Testis (tissue), 3 donors: ENCODE measurements around the gene DNER. TPM values are rescaled to one million over a fixed set of nuclear protein-coding genes. Genes with fewer than 3 reads are reported as not detected.
A peak's percentile ranks its signal among the peaks of the same experiment; 100 is the strongest.

Experiments used
- DNase-seq: peaks from one replicate; pipeline ENCODE4 v3.0.0-alpha.2; 2019
- H3K27ac ChIP-seq, 2 donors: fragments of 200-600 bp; sonication (generic); one replicate each; pipeline ENCODE4 v1.5.1; 2019
- H3K27me3 ChIP-seq: fragments of 200-600 bp; sonication (generic); one replicate; pipeline ENCODE4 v1.5.1; 2019
- H3K36me3 ChIP-seq: fragments of 200-600 bp; sonication (generic); one replicate; pipeline ENCODE4 v1.5.1; 2017; ENCODE audit warnings: low read depth; ENCODE audit errors: missing control alignments
- H3K4me1 ChIP-seq: fragments of 200-600 bp; sonication (generic); one replicate; pipeline ENCODE4 v1.5.1; 2019
- H3K4me3 ChIP-seq, 2 donors: fragments of 200-600 bp; sonication (generic); one replicate each; pipeline ENCODE4 v1.5.1; 2017 to 2019
- H3K9me3 ChIP-seq: fragments of 200-600 bp; sonication (generic); one replicate; pipeline ENCODE4 v1.5.1; 2017
- CTCF ChIP-seq, 3 experiments: fragments of 450-650 bp in 2 of 3; fragments of 200-600 bp in 1 of 3; sonication (generic) in 1 of 3; IDR thresholded peaks; one replicate each; pipeline ENCODE4 v1.5.1; 2016 to 2019; ENCODE audit warnings: antibody characterized with exemption in 3 of 3, mild to moderate bottlenecking in 2 of 3, moderate library complexity in 1 of 3
- POLR2A ChIP-seq: fragments of 450-650 bp; IDR thresholded peaks from one replicate; pipeline ENCODE4 v1.6.1; 2017; ENCODE audit warnings: antibody characterized with exemption, mild to moderate bottlenecking, moderate library complexity
- WGBS, 2 donors: methylation state at CpG; one replicate each; pipeline ENCODE4 v1.1.5; 2018; 5-methylcytosine and 5-hydroxymethylcytosine counted together
- intact Hi-C: fragments of 100-400 bp; cut with DNase I; formaldehyde crosslinking; loops from one replicate; pipeline ENCODE4 v1.15.1; 2023; ENCODE audit warnings: low total_unique reads
- polyA plus RNA-seq: library from polyadenylated mRNA; stranded (reverse); fragments of 350-450 nt; fragmentation: Illumina TruSeq; extraction: RNeasy Lipid Tissue Mini Kit (QIAGEN cat#74804); gene quantifications from one replicate; pipeline ENCODE4 v1.2.3, GENCODE V29; 2014; ENCODE audit warnings: low read depth, low replicate concordance; ENCODE audit not compliant: insufficient read depth
- total RNA-seq, 2 donors: library from RNA; depleted of rRNA; stranded (reverse); fragments of >200 nt; gene quantifications; one replicate each; pipeline ENCODE4 v1.2.3, GENCODE V29; 2016

DNER gene
- total and polyA plus RNA-seq, 3 donors from 2014 or later: 2.0 to 4.8 (median 2.9) TPM

- H3K4me3 ChIP-seq: no peak overlapping the region
- TF ChIP-seq CTCF (IDR thresholded peaks at IDR 0.05) (no peak), POLR2A (no peak)
- no peaks in the 10 kb centered on the region for H3K36me3 ChIP-seq
- peak; percentile 70 for DNase-seq
- no peaks in the 10 kb centered on the region for H3K9me3 ChIP-seq
- H3K27me3 ChIP-seq: no peaks in the 10 kb centered on the region
- 27% methylated on average over 11 of the region's 11 CpGs for WGBS, 2 donors
- peaks cover 25% of the 10 kb centered on the region for H3K4me1 ChIP-seq
- H3K27ac ChIP-seq: peak overlapping the region; percentile 81 to 87
- intact Hi-C loops: no loop called here
These were observed 268.7 kb downstream of the DNER start for GRCh38 chr2:229445501-229446211.

- Histone ChIP-seq H3K27me3 (no peaks in the 10 kb centered on the region), H3K4me3 (no peak overlapping the region), H3K9me3 (no peaks in the 10 kb centered on the region), H3K27ac (peak overlapping the region; percentile 81 to 87), H3K36me3 (no peaks in the 10 kb centered on the region), H3K4me1 (peaks cover 25% of the 10 kb centered on the region)
- peak; percentile 79 for DNase-seq
- 39 to 57% methylated on average over 7 of the region's 7 CpGs for WGBS, 2 donors
- no peak for TF ChIP-seq CTCF (IDR thresholded peaks at IDR 0.05)
- TF ChIP-seq POLR2A: no peak
- intact Hi-C loops: no loop called here
These were observed 269.3 kb downstream of the DNER start for GRCh38 chr2:229445019-229445418.

GRCh38 chr2:229443546-229444268 lies 270.6 kb downstream of the DNER start:
- WGBS, 2 donors: 58 to 77% methylated on average over 13 of the region's 13 CpGs
- intact Hi-C loops: no loop called here
- Histone ChIP-seq H3K27me3 (no peaks in the 10 kb centered on the region), H3K4me3 (no peak overlapping the region), H3K4me1 (peaks cover 25% of the 10 kb centered on the region), H3K27ac (peak overlapping the region; percentile 81 to 87), H3K36me3 (no peaks in the 10 kb centered on the region), H3K9me3 (no peaks in the 10 kb centered on the region)
- DNase-seq: no peak
- no peak for TF ChIP-seq POLR2A
- no peak for TF ChIP-seq CTCF (IDR thresholded peaks at IDR 0.05)

GRCh38 chr2:229443141-229443540 lies 271.2 kb downstream of the DNER start:
- intact Hi-C loops: no loop called here
- H3K27ac ChIP-seq: no peak overlapping the region
- WGBS, 2 donors: 59 to 68% methylated on average over 3 of the region's 3 CpGs
- H3K4me3 ChIP-seq: no peak overlapping the region
- no peaks in the 10 kb centered on the region for H3K27me3 ChIP-seq
- H3K36me3 ChIP-seq: no peaks in the 10 kb centered on the region
- no peak for DNase-seq
- H3K4me1 ChIP-seq: peaks cover 25% of the 10 kb centered on the region
- no peaks in the 10 kb centered on the region for H3K9me3 ChIP-seq
- TF ChIP-seq CTCF (IDR thresholded peaks at IDR 0.05) (no peak), POLR2A (no peak)
